Globus pallidus (tissue), 1 donor: ENCODE measurements around the gene TARBP2.
"Not testable (repeated sequence)": the region's sequence is repeated elsewhere in the genome, so short reads cannot be mapped to it uniquely, and the experiment has no call there.

Experiments used
- DNase-seq: peaks from one replicate; pipeline ENCODE4 v3.0.0-alpha.2; 2015; ENCODE audit warnings: low spot score

Gene TARBP2

GRCh38 chr12:53474819-53475218 is 26.3 kb upstream of the TARBP2 start:
- no peak for DNase-seq

- DNase-seq: no peak
These were observed 24.3 kb upstream of the TARBP2 start for GRCh38 chr12:53476769-53477209.

GRCh38 chr12:53478865-53479264 is 22.2 kb upstream of the TARBP2 start:
- DNase-seq: no peak

- DNase-seq: no peak
These were observed 21.8 kb upstream of the TARBP2 start for GRCh38 chr12:53479331-53479730.

- no peak for DNase-seq
These were observed 20.3 kb upstream of the TARBP2 start for GRCh38 chr12:53480491-53481442.

- DNase-seq: not testable (repeated sequence)
These were observed 19.6 kb upstream of the TARBP2 start for GRCh38 chr12:53481458-53481857.

GRCh38 chr12:53481939-53482586 is 19.0 kb upstream of the TARBP2 start:
- DNase-seq: no peak

- DNase-seq: no peak
These were observed 18.4 kb upstream of the TARBP2 start for GRCh38 chr12:53482626-53483168.

GRCh38 chr12:53483225-53483978 is 17.7 kb upstream of the TARBP2 start:
- no peak for DNase-seq

GRCh38 chr12:53483979-53484377 is 17.1 kb upstream of the TARBP2 start:
- no peak for DNase-seq

GRCh38 chr12:53484686-53485575 is 16.2 kb upstream of the TARBP2 start:
- no peak for DNase-seq

GRCh38 chr12:53485955-53486735 is 14.9 kb upstream of the TARBP2 start:
- no peak for DNase-seq

- no peak for DNase-seq
These were observed 14.2 kb upstream of the TARBP2 start for GRCh38 chr12:53486736-53487487.

- no peak for DNase-seq
These were observed 11.7 kb upstream of the TARBP2 start for GRCh38 chr12:53489242-53489864.

GRCh38 chr12:53492188-53492587 is 8.9 kb upstream of the TARBP2 start:
- DNase-seq: no peak

GRCh38 chr12:53492830-53493609 is 8.1 kb upstream of the TARBP2 start:
- DNase-seq: peak; percentile 94

- no peak for DNase-seq
These were observed 7.3 kb upstream of the TARBP2 start for GRCh38 chr12:53493610-53494391.
